Measurements from ENCODE around the gene NAXE. TPM values are rescaled to one million over a fixed set of nuclear protein-coding genes. Genes with fewer than 3 reads are reported as not detected.
A peak's percentile ranks its signal among the peaks of the same experiment; 100 is the strongest.

NAXE gene
- total and polyA plus RNA-seq, 12 donors, result 49.4 to 132 (median 101) TPM

- Histone ChIP-seq H3K27ac (peak overlapping the region in 2 of 5 donors; percentile 17 to 76), H3K36me3 (replicated peaks in 1 of 2) (no peaks in the 10 kb centered on the region), H3K4me3 (no peak overlapping the region), H3K9me3 (replicated peaks in 1 of 3) (no peaks in the 10 kb centered on the region), H3K4me1 (replicated peaks in 1 of 2) (peaks cover 4 to 10% of the 10 kb centered on the region in 2 donors), H3K27me3 (peaks cover 8% of the 10 kb centered on the region)
- TF ChIP-seq POLR2A (IDR thresholded peaks at IDR 0.05) (no peak), CTCF (IDR thresholded peaks at IDR 0.05) (peak in 3 of 6 experiments; percentile 15 to 26 (median 17))
- peak; percentile 59 to 90 (median 63) for DNase-seq
- intact Hi-C loops (cut with DNase I), result loop anchor here in 1 of 2 donors (10.0 kb wide), 1 partner anchor 232 kb away; no protein-coding TSS in a partner anchor
- WGBS, 4 donors, result 2 to 9% (median 6%) methylated on average over 5 of the region's 5 CpGs
Observed at GRCh38 chr1:156616463-156616862, 24.9 kb downstream of the NAXE start.

GRCh38 chr1:156618853-156619581 is 27.4 kb downstream of the NAXE start, which contains the start of gene HAPLN2:
Gene HAPLN2, plus strand, starts transcription at chr1:156619415. Its CDS starts 4,076 bp downstream, at chr1:156623491.
- intact Hi-C loops (cut with DNase I), result loop anchor here in 1 of 2 donors (10.0 kb wide), 1 partner anchor 234 kb away; no protein-coding TSS in a partner anchor
- DNase-seq, result peak in 1 of 7 donors; percentile 27
- Histone ChIP-seq H3K27ac (no peak within 1 kb of the TSS), H3K9me3 (replicated peaks in 1 of 3) (no peaks in the 10 kb centered on the region), H3K4me3 (no peak within 1 kb of the TSS), H3K4me1 (replicated peaks in 1 of 2) (peaks cover 4 to 14% of the 10 kb centered on the region in 2 donors), H3K36me3 (replicated peaks in 1 of 2) (no peaks in the 10 kb centered on the region), H3K27me3 (peaks cover 14% of the 10 kb centered on the region)
- WGBS, 4 donors, result 12 to 18% (median 14%) methylated on average over 7 of the region's 7 CpGs
- TF ChIP-seq CTCF (IDR thresholded peaks at IDR 0.05) (peak in 3 of 6 experiments; percentile 6 to 26 (median 19)), POLR2A (IDR thresholded peaks at IDR 0.05) (no peak)

GRCh38 chr1:156619582-156619955 is 28.0 kb downstream of the NAXE start:
- H3K36me3 ChIP-seq (replicated peaks in 1 of 2), result no peaks in the 10 kb centered on the region
- no peak for TF ChIP-seq POLR2A (IDR thresholded peaks at IDR 0.05)
- TF ChIP-seq CTCF (IDR thresholded peaks at IDR 0.05), result no peak
- 20 to 33% (median 25%) methylated on average over 6 of the region's 6 CpGs for WGBS, 4 donors
- DNase-seq, result peak in 1 of 7 donors; percentile 1
- H3K9me3 ChIP-seq (replicated peaks in 1 of 3), result no peaks in the 10 kb centered on the region
- no peak overlapping the region for H3K4me3 ChIP-seq
- peaks cover 4 to 19% of the 10 kb centered on the region in 2 donors for H3K4me1 ChIP-seq (replicated peaks in 1 of 2)
- intact Hi-C loops (cut with DNase I), result loop anchor here in 1 of 2 donors (10.0 kb wide), 1 partner anchor 235 kb away; no protein-coding TSS in a partner anchor
- H3K27ac ChIP-seq, result no peak overlapping the region
- peaks cover 17% of the 10 kb centered on the region for H3K27me3 ChIP-seq

GRCh38 chr1:156622581-156623297 is 31.2 kb downstream of the NAXE start:
- Histone ChIP-seq H3K36me3 (replicated peaks in 1 of 2) (no peaks in the 10 kb centered on the region), H3K9me3 (replicated peaks in 1 of 3) (no peaks in the 10 kb centered on the region), H3K27ac (no peak overlapping the region), H3K27me3 (peaks cover 39% of the 10 kb centered on the region), H3K4me3 (no peak overlapping the region), H3K4me1 (replicated peaks in 1 of 2) (peaks cover 0 to 23% of the 10 kb centered on the region in 2 donors)
- peak in 1 of 7 donors; percentile 9 for DNase-seq
- intact Hi-C loops (cut with DNase I), result loop anchor here in 1 of 2 donors (5.0 kb wide), 1 partner anchor 35 kb away; no protein-coding TSS in a partner anchor
- no peak for TF ChIP-seq CTCF (IDR thresholded peaks at IDR 0.05)
- TF ChIP-seq POLR2A (IDR thresholded peaks at IDR 0.05), result no peak
- 65 to 78% (median 72%) methylated on average over 6 of the region's 6 CpGs for WGBS, 4 donors
